ENCODE results near the gene HNRNPUL2. TPM values are rescaled to one million over a fixed set of nuclear protein-coding genes. Genes with fewer than 3 reads are reported as not detected.
"Not testable (repeated sequence)": the region's sequence is repeated elsewhere in the genome, so short reads cannot be mapped to it uniquely, and the experiment has no call there.

HNRNPUL2 gene
- total and polyA plus RNA-seq, 2 experiments from 2014 or later = 3.7 to 15.4 TPM

- peak overlapping the region; percentile 85 for H3K27ac ChIP-seq
- H3K4me3 ChIP-seq = peak overlapping the region; percentile 35
- peaks cover 37% of the 10 kb centered on the region for H3K4me1 ChIP-seq (ENCODE audit: insufficient read depth)
- WGBS (ENCODE audit: low lambda C conversion rate, missing lambda C conversion rate) = 71% methylated on average over 7 of the region's 7 CpGs
- H3K9me3 ChIP-seq (ENCODE audit: low read depth) = no peaks in the 10 kb centered on the region
- peak overlapping the region; percentile 84 for H3K4me2 ChIP-seq
- H2AFZ ChIP-seq = peak overlapping the region; percentile 66
- no peaks in the 10 kb centered on the region for H3K36me3 ChIP-seq (replicated peaks; ENCODE audit: insufficient read depth, low read depth)
- no peaks in the 10 kb centered on the region for H3K9me2 ChIP-seq (replicated peaks; ENCODE audit: insufficient read depth)
- no peaks in the 10 kb centered on the region for H3K27me3 ChIP-seq
- peaks cover 25% of the 10 kb centered on the region for H3K79me2 ChIP-seq
- no peak for DNase-seq (ENCODE audit: low spot score)
- H4K20me1 ChIP-seq (ENCODE audit: insufficient read depth, poor library complexity, severe bottlenecking) = no peaks in the 10 kb centered on the region
- TF ChIP-seq EZH2 (IDR thresholded peaks at IDR 0.05; ENCODE audit: borderline replicate concordance) (no peak), EZH2phosphoT487 (IDR thresholded peaks at IDR 0.05; ENCODE audit: low read depth, severe bottlenecking, unreplicated experiment) (no peak), CTCF (IDR thresholded peaks at IDR 0.05; ENCODE audit: poor library complexity) (no peak)
These were observed 21.8 kb downstream of the HNRNPUL2 start for GRCh38 chr11:62705413-62705812.

- H2AFZ ChIP-seq; H3K27ac ChIP-seq; H3K9me2 ChIP-seq (replicated peaks; ENCODE audit: insufficient read depth); H3K9me3 ChIP-seq (ENCODE audit: low read depth); H3K4me2 ChIP-seq; H3K36me3 ChIP-seq (replicated peaks; ENCODE audit: insufficient read depth, low read depth); H4K20me1 ChIP-seq (ENCODE audit: insufficient read depth, poor library complexity, severe bottlenecking); H3K27me3 ChIP-seq; H3K4me3 ChIP-seq; DNase-seq (ENCODE audit: low spot score): not testable (repeated sequence)
- Histone ChIP-seq H3K4me1 (ENCODE audit: insufficient read depth) (peaks cover 31% of the 10 kb centered on the region), H3K79me2 (peaks cover 25% of the 10 kb centered on the region)
- WGBS (ENCODE audit: low lambda C conversion rate, missing lambda C conversion rate) = 100% methylated on average over 4 of the region's 4 CpGs
These were observed 23.3 kb downstream of the HNRNPUL2 start for GRCh38 chr11:62703921-62704320.

- Histone ChIP-seq H3K4me2 (no peak overlapping the region), H3K79me2 (peaks cover 15% of the 10 kb centered on the region), H3K9me3 (ENCODE audit: low read depth) (no peaks in the 10 kb centered on the region), H3K36me3 (replicated peaks; ENCODE audit: insufficient read depth, low read depth) (no peaks in the 10 kb centered on the region), H3K4me1 (ENCODE audit: insufficient read depth) (peaks cover 16% of the 10 kb centered on the region), H3K27me3 (no peaks in the 10 kb centered on the region), H3K4me3 (no peak overlapping the region), H3K27ac (no peak overlapping the region), H3K9me2 (replicated peaks; ENCODE audit: insufficient read depth) (no peaks in the 10 kb centered on the region), H2AFZ (no peak overlapping the region), H4K20me1 (ENCODE audit: insufficient read depth, poor library complexity, severe bottlenecking) (no peaks in the 10 kb centered on the region)
- over 99% methylated on average over 11 of the region's 11 CpGs for WGBS (ENCODE audit: low lambda C conversion rate, missing lambda C conversion rate)
- no peak for DNase-seq (ENCODE audit: low spot score)
- no peak for TF ChIP-seq EZH2phosphoT487 (IDR thresholded peaks at IDR 0.05; ENCODE audit: low read depth, severe bottlenecking, unreplicated experiment)
- TF ChIP-seq EZH2 (IDR thresholded peaks at IDR 0.05; ENCODE audit: borderline replicate concordance) = no peak
- no peak for TF ChIP-seq CTCF (IDR thresholded peaks at IDR 0.05; ENCODE audit: poor library complexity)
These were observed 25.0 kb downstream of the HNRNPUL2 start for GRCh38 chr11:62702246-62702645.

GRCh38 chr11:62694455-62695167, 32.6 kb downstream of the HNRNPUL2 start:
- Histone ChIP-seq H4K20me1 (ENCODE audit: insufficient read depth, poor library complexity, severe bottlenecking) (no peaks in the 10 kb centered on the region), H3K27me3 (no peaks in the 10 kb centered on the region), H3K27ac (no peak overlapping the region), H2AFZ (no peak overlapping the region), H3K9me3 (ENCODE audit: low read depth) (no peaks in the 10 kb centered on the region), H3K4me2 (no peak overlapping the region), H3K4me3 (no peak overlapping the region), H3K4me1 (ENCODE audit: insufficient read depth) (no peaks in the 10 kb centered on the region), H3K79me2 (no peaks in the 10 kb centered on the region), H3K36me3 (replicated peaks; ENCODE audit: insufficient read depth, low read depth) (no peaks in the 10 kb centered on the region), H3K9me2 (replicated peaks; ENCODE audit: insufficient read depth) (no peaks in the 10 kb centered on the region)
- peak; percentile 88 for DNase-seq (ENCODE audit: low spot score)
- TF ChIP-seq CTCF (IDR thresholded peaks at IDR 0.05; ENCODE audit: poor library complexity) = peak; percentile 81
- no peak for TF ChIP-seq EZH2phosphoT487 (IDR thresholded peaks at IDR 0.05; ENCODE audit: low read depth, severe bottlenecking, unreplicated experiment)
- no peak for TF ChIP-seq EZH2 (IDR thresholded peaks at IDR 0.05; ENCODE audit: borderline replicate concordance)
- 73% methylated on average over 14 of the region's 14 CpGs for WGBS (ENCODE audit: low lambda C conversion rate, missing lambda C conversion rate)

- DNase-seq (ENCODE audit: low spot score); H3K4me1 ChIP-seq (ENCODE audit: insufficient read depth); H3K79me2 ChIP-seq; H3K27ac ChIP-seq; H3K27me3 ChIP-seq; H4K20me1 ChIP-seq (ENCODE audit: insufficient read depth, poor library complexity, severe bottlenecking); H3K4me2 ChIP-seq; H3K4me3 ChIP-seq; H3K9me3 ChIP-seq (ENCODE audit: low read depth); H3K9me2 ChIP-seq (replicated peaks; ENCODE audit: insufficient read depth); H2AFZ ChIP-seq; H3K36me3 ChIP-seq (replicated peaks; ENCODE audit: insufficient read depth, low read depth): not testable (repeated sequence)
- WGBS (ENCODE audit: low lambda C conversion rate, missing lambda C conversion rate) = 78% methylated on average over 4 of the region's 4 CpGs
These were observed 33.6 kb downstream of the HNRNPUL2 start for GRCh38 chr11:62693624-62694023.
